Measurements from ENCODE around the gene SIL1.

GRCh38 chr5:138999674-139000073, 198.5 kb downstream of the SIL1 start:
- TF ChIP-seq, protein P1, sequence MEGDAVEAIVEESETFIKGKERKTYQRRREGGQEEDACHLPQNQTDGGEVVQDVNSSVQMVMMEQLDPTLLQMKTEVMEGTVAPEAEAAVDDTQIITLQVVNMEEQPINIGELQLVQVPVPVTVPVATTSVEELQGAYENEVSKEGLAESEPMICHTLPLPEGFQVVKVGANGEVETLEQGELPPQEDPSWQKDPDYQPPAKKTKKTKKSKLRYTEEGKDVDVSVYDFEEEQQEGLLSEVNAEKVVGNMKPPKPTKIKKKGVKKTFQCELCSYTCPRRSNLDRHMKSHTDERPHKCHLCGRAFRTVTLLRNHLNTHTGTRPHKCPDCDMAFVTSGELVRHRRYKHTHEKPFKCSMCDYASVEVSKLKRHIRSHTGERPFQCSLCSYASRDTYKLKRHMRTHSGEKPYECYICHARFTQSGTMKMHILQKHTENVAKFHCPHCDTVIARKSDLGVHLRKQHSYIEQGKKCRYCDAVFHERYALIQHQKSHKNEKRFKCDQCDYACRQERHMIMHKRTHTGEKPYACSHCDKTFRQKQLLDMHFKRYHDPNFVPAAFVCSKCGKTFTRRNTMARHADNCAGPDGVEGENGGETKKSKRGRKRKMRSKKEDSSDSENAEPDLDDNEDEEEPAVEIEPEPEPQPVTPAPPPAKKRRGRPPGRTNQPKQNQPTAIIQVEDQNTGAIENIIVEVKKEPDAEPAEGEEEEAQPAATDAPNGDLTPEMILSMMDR (conservative IDR thresholded peaks at IDR 0.05), result no peak
- no peak for TF ChIP-seq EZH2 (IDR thresholded peaks at IDR 0.05; ENCODE audit: low read depth)
